ENCODE results near the gene ACSL3. TPM values are rescaled to one million over a fixed set of nuclear protein-coding genes. Genes with fewer than 3 reads are reported as not detected.
"Not testable (repeated sequence)": the region's sequence is repeated elsewhere in the genome, so short reads cannot be mapped to it uniquely, and the experiment has no call there.

ACSL3 gene
- total RNA-seq, 2 donors from 2014 or later: 37.8 to 38.1 TPM

DNA sequence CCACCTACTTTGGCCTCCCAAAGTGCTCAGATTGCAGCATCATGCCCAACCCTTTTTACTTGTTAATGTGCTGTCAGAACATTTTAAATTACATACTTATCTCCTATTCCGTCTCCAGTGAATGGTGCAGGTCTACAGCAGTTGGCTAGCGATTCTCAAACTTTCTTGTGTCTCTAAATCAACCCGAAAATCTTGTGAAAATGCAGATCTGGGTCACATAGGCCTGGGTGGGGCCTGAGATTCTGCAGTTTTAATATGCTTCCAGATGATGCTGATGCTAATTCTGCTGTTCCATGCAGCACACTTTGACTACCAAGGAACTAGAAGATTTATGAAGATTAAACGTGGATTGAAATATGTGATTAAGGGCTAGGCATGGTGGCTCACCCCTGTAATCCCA lies 14.8 kb upstream of the ACSL3 start:
- no peak for DNase-seq
- intact Hi-C loops (cut with DNase I): no loop called here
- no peak for ATAC-seq

DNA sequence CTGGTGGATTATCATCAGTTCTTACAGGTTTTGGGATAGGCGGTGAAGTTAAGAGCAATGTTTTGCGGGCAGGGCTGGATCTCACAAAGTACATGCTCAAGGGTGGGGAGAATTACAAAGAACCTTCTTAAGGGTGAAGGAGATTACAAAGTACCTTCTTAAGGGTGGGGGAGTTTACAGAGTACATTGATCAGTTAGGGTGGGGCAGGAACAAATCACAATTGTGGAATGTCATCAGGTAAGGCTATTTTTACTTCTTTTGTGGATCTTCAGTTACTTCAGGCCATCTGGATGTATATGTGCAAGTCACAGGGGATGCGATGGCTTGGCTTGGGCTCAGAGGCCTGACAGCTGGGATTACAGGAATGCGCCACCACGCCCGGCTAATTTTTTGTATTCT lies 12.8 kb upstream of the ACSL3 start:
- ATAC-seq; intact Hi-C loops (cut with DNase I); DNase-seq: not testable (repeated sequence)

DNA sequence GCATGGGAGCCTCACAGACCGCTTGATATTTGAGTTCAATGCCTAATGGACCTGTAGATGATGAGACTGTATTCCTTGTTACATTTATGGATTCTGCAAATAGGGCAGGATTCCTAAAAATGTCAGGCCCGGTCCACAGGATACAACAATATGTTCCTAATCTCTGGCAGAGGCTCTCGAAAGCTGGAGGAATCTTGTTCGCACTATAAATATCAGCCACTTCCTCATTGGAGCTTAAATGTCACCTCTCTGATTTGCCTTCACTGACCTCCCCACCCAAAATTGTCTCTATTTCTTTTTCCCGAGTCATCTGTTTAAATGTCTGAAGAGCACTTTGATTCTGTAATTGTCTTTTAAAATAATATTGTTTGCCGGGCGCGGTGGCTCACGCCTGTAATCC lies 12.0 kb upstream of the ACSL3 start:
- ATAC-seq (no peak), DNase-seq (no peak)
- intact Hi-C loops (cut with DNase I): no loop called here

GRCh38 chr2:222851956-222852617 lies 8.7 kb upstream of the ACSL3 start:
- intact Hi-C loops (cut with DNase I): loop anchor here in 1 of 2 donors (5.0 kb wide), 1 partner anchor 40 kb away; no protein-coding TSS in a partner anchor
- DNase-seq (no peak), ATAC-seq (no peak)

GRCh38 chr2:222854773-222855700 lies 5.8 kb upstream of the ACSL3 start:
- intact Hi-C loops (cut with DNase I): loop anchor here in 1 of 2 donors (5.0 kb wide), 1 partner anchor 43 kb away; no protein-coding TSS in a partner anchor
- DNase-seq: no peak

GRCh38 chr2:222859786-222860612 lies 837 bp upstream of the ACSL3 start:
- ATAC-seq: peak; percentile 13 to 58
- intact Hi-C loops (cut with DNase I): loop anchor here in 1 of 2 donors (2.0 to 5.0 kb wide), 2 partner anchors 68 to 151 kb away; no protein-coding TSS in a partner anchor

More at GRCh38 chr2:222854773-222855700, 5.8 kb upstream of the ACSL3 start:
- ATAC-seq: no peak

DNA sequence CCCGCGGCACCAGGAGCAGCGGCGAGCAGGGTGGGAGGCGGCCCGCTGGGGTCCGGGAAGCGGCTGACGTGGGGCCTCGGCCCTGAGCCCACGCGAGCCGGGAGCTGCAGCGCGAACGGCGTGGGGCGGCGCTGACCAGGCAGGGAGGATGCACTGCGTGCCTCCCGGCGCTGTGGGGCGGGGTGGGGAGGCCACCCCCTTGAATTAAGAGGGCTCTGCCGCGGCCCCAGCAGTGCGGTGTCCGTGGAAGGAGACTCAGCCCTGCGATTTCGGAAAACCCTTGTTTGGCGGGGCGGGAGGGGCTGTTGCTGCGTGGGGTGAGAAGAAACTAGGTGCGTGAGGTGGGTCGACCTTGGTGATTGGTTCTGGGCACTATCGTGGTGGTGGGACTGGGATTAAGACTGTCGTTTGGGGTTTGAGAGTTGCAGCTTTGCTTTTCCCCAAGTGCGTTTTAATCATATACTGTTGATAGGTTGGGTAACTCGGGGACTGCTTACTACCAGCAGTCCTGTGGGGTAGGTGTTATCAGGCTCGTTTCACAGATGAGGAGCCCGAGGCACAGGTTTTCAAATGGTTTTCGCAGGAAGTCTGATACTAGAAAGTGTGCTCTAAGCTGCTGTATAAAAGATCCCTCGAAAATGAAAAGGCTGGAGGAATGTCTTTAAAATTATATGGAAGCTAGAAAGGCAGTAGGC lies 722 bp downstream of the ACSL3 start:
- intact Hi-C loops (cut with DNase I): loop anchor here in 1 of 2 donors (2.0 to 5.0 kb wide), 2 partner anchors 69 to 153 kb away; no protein-coding TSS in a partner anchor

More at GRCh38 chr2:222859786-222860612, 837 bp upstream of the ACSL3 start:
- DNase-seq: peak; percentile 70

DNA sequence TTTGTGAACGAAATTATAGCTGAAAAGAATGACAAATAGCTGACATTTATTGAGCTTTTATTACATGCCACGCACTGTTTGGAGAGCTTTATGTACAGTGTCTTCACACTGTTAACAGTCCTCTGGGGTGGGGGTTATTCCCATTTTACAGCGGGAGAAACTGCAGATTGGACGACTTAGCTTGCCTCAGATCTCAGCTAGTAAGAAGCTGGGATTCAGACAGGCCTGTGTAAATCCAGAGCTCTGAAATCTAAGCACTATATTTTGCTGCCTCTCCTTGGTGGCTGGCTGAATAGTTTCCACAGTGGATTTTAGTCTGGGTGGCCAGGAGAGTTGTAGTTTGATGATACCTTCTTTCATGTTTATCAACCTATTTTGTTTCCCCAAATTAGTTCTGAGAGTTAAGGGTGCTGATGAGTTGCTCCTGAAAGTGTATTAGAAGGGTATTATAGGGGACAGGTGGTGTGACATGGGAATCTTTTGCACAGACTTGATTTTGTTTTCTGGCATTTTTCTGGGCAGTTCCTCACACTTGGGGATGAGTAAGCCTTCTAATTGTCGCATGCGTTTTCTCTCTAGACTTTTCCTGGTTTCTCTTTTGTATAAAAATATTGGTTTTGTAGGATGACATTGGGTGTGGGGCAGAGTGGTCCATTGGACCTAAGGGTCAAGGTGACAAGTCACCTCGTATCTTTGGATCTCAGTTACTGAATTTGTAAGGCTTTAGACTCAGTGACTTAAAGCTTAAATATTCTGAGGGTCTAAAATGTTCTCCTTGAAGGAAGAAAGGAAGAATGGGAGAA lies 1.5 kb downstream of the ACSL3 start:
- DNase-seq: no peak
- intact Hi-C loops (cut with DNase I): loop anchor here in 1 of 2 donors (5.0 kb wide), 1 partner anchor 70 kb away; no protein-coding TSS in a partner anchor

More for the DNA sequence above, 722 bp downstream of the ACSL3 start:
- ATAC-seq (peak; percentile 57 to 66), DNase-seq (peak; percentile 65)

DNA sequence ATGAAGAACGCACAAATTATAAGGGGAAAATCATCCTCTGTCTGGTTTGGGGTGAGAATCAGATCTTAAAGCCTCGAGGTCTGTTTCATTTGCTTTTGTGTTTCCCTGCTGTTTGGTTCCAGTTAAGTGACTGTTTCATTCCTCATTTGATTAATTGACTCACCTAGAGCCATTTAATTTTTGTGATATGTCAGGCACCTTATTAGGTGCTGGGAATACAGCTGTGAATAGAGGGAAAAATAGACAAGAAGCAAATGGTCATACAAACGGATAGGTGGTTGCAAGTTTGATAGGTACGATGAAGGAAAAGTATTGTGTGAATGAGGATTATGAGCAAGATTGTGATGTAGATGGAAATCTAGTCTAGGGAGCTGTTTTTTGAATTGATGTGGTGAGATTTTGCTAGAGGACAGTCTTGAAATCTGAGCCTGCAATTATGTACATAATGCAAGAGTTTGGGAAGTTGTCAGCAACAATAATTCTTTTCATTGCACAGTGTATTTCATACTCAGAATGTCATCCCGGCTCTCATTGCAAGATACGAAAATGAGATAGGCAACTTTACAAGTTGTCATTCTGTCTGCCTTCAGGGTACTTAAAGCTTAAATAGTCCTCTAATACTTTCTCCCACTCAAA lies 2.2 kb downstream of the ACSL3 start:
- DNase-seq (no peak), ATAC-seq (no peak)
- intact Hi-C loops (cut with DNase I): loop anchor here in 1 of 2 donors (5.0 kb wide), 1 partner anchor 71 kb away; no protein-coding TSS in a partner anchor

More for the DNA sequence above, 1.5 kb downstream of the ACSL3 start:
- no peak for ATAC-seq

- intact Hi-C loops (cut with DNase I): loop anchor here in 1 of 2 donors (5.0 kb wide), 1 partner anchor 72 kb away; no protein-coding TSS in a partner anchor
- ATAC-seq (no peak), DNase-seq (no peak)
Observed at GRCh38 chr2:222864296-222864695, 3.5 kb downstream of the ACSL3 start.

DNA sequence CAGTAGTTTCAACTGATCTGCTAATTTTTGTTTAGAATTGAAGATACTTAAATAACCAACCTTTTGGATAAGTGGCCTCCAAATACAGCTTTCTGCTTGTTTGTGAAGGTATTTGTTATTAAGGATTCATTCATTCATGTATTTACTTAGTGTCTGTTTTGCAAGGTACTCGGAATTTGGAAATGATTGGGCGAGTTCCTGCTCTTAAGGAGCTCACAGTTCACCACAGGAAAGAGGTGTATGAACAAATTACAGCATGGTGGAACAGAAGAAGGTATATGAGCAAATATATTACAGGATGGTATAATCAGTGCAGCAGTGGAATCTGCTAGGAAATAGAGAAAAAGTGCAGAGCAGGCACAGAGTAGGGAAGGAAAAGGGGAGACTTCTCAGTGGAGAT lies 4.5 kb downstream of the ACSL3 start:
- intact Hi-C loops (cut with DNase I): loop anchor here in 1 of 2 donors (5.0 kb wide), 1 partner anchor 37 kb away; no protein-coding TSS in a partner anchor
- no peak for ATAC-seq
- no peak for DNase-seq

DNA sequence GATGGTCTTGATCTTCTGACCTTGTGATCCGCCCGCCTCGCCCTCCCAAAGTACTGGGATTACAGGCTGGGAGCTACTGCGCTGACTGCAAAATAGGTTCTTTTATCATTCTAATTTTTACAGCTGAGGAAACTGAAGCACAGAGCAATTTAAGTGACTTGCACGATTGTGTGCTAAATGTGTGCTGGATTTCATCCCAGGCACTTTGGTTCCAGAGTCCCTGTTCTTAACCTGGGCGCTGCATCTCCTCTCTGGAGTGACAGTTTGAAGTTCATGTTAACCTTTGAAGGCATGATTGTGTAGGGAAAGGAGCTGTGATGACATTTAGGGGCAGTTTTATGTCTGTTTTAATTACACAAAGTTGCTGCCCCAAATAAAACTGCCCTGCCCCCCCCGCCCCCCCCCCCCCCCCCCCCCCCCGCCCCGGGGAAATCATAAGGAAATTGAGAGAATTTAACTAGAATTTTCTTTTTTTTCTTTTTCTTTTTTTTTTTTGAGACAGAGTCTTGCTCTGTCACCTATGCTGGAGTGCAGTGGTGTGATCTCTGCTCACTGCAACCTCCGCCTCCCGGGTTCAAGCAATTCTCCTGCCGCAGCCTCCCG lies 5.6 kb downstream of the ACSL3 start:
- DNase-seq: no peak
- intact Hi-C loops (cut with DNase I): loop anchor here in 1 of 2 donors (5.0 kb wide), 1 partner anchor 36 kb away; no protein-coding TSS in a partner anchor
- no peak for ATAC-seq

DNA sequence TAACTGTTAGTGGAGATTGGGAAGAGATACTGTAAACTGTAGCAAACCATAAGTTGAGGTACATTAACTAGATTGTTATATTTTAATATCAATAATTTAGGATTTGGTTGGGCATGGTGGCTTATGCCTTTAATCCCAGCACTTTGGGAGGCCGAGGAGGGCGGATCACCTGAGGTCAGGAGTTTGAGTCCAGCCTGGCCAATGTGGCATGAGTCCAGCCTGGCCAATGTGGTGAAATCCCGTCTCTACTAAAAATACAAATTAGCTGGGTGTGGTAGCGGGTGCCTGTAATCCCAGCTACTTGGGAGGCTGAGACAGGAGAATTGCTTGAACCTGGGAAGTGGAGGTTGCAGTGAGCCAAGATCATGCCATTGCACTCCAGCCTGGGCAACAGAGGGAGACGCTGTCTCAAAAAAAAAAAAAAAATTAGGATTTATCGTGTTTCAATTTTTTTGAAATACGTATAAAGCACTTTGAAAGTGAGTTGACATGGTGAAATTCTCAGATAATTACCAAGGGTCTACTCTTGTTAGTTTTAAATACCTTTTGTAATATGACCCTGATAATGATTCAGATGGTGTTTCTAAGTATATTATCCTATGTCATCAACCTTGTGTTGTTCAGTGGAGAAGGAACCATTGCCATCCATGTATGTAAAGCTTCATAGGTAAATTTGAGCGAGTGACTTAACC lies 7.9 kb downstream of the ACSL3 start:
- ATAC-seq, DNase-seq: not testable (repeated sequence)
- intact Hi-C loops (cut with DNase I): loop anchor here in 1 of 2 donors (5.0 kb wide), 1 partner anchor 34 kb away; no protein-coding TSS in a partner anchor

GRCh38 chr2:222869252-222869560 lies 8.4 kb downstream of the ACSL3 start:
- intact Hi-C loops (cut with DNase I): loop anchor here in 1 of 2 donors (5.0 kb wide), 1 partner anchor 33 kb away; no protein-coding TSS in a partner anchor
- ATAC-seq: no peak
- DNase-seq: no peak

DNA sequence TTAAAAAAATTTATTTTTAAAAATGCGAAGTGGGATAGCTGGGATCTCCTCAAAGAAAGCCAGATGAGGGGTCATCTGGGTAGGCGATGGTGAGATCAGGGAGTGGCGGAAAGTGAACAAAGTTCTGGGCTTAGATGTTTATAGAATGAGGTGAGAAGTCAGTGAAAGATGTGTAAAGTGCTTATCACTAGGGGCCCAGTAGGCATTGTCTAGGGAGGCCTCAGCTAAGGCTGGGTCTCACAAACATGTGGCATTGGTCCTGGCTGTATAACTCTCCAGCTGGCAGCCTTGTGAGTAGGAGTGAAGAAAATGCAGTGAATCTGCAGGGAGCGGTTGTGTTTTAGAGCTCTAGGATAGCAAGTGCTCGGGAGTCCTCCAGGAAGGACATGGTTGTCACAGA lies 10.5 kb downstream of the ACSL3 start:
- intact Hi-C loops (cut with DNase I): no loop called here
- no peak for DNase-seq
- no peak for ATAC-seq

DNA sequence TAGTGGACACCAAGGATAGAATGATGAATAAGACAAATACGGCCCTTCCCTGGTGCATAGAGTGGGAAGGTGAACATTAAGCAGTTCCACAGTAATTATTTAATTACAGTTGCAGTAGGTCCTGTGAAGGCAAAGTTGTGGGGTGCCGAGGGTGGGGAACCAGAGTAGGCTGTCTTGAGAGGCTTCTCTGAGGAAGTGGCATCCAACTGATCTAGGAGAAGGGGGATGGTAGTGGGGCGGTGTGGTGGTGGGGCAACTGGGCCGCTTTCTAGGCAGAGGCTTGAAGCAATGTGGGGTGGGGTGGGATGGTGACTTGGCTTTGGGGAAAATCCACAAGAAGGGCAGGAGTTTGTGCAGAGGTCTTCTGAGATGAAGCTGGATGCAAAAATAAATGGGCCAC lies 11.7 kb downstream of the ACSL3 start:
- ATAC-seq (peak in 1 of 2 donors; percentile 16), DNase-seq (no peak)
- intact Hi-C loops (cut with DNase I): no loop called here
